IgD-negative memory B cell (primary cell): Measurements from ENCODE around the gene MAP2K6. TPM values are rescaled to one million over a fixed set of nuclear protein-coding genes. Genes with fewer than 3 reads are reported as not detected.

Experiments used
- H3K27ac Mint-ChIP-seq, 3 donors: one replicate each; pipeline ENCODE4 v1.8.0; 2020 to 2022; ENCODE audit warnings: mild to moderate bottlenecking in 3 of 3, mixed read lengths in 3 of 3, moderate library complexity in 1 of 3
- H3K27me3 Mint-ChIP-seq: one replicate; pipeline ENCODE4 v1.8.0; 2021; ENCODE audit warnings: mixed read lengths
- H3K36me3 Mint-ChIP-seq: one replicate; pipeline ENCODE4 v1.8.0; 2020; ENCODE audit warnings: mild to moderate bottlenecking, mixed read lengths
- H3K4me1 Mint-ChIP-seq, 3 donors: one replicate each; pipeline ENCODE4 v1.8.0; 2020 to 2022; ENCODE audit warnings: mixed read lengths in 3 of 3, mild to moderate bottlenecking in 1 of 3
- H3K4me3 Mint-ChIP-seq, 4 donors: one replicate each; pipeline ENCODE4 v1.8.0; 2020 to 2022; ENCODE audit warnings: mild to moderate bottlenecking in 4 of 4, mixed read lengths in 4 of 4, moderate library complexity in 3 of 4
- H3K9me3 Mint-ChIP-seq, 3 donors: one replicate each; pipeline ENCODE4 v1.8.0; 2020 to 2021; ENCODE audit warnings: mixed read lengths in 3 of 3, mild to moderate bottlenecking in 1 of 3
- polyA plus RNA-seq: library from polyadenylated mRNA; unstranded; fragments of 300-500 nt; fragmentation: Illumina TruSeq; gene quantifications from one replicate; pipeline ENCODE4 v1.2.3, GENCODE V29; 2021

The MAP2K6 gene
- polyA plus RNA-seq, 1 donor from 2014 or later: 7.5 TPM

- H3K9me3 Mint-ChIP-seq: peaks cover 0 to 3% (median 0%) of the 10 kb centered on the region in 3 donors
- H3K27ac Mint-ChIP-seq: no peak overlapping the region
- no peaks in the 10 kb centered on the region for H3K36me3 Mint-ChIP-seq
- no peak overlapping the region for H3K4me3 Mint-ChIP-seq
- H3K27me3 Mint-ChIP-seq: peaks cover 2% of the 10 kb centered on the region
- H3K4me1 Mint-ChIP-seq: no peaks in the 10 kb centered on the region
Observed at GRCh38 chr17:69596141-69596540, 181.6 kb downstream of the MAP2K6 start.

- H3K27me3 Mint-ChIP-seq: no peaks in the 10 kb centered on the region
- H3K36me3 Mint-ChIP-seq: no peaks in the 10 kb centered on the region
- H3K27ac Mint-ChIP-seq: no peak overlapping the region
- H3K4me3 Mint-ChIP-seq: no peak overlapping the region
- no peaks in the 10 kb centered on the region for H3K4me1 Mint-ChIP-seq
- peaks cover 0 to 2% (median 0%) of the 10 kb centered on the region in 3 donors for H3K9me3 Mint-ChIP-seq
Observed at GRCh38 chr17:69597898-69598692, 183.6 kb downstream of the MAP2K6 start.

- peaks cover 3% of the 10 kb centered on the region for H3K27me3 Mint-ChIP-seq
- peak overlapping the region in 1 of 3 donors; percentile 60 for H3K27ac Mint-ChIP-seq
- H3K4me1 Mint-ChIP-seq: peaks cover 0 to 5% (median 0%) of the 10 kb centered on the region in 3 donors
- no peaks in the 10 kb centered on the region for H3K36me3 Mint-ChIP-seq
- no peak overlapping the region for H3K4me3 Mint-ChIP-seq
- H3K9me3 Mint-ChIP-seq: peaks cover 0 to 2% (median 0%) of the 10 kb centered on the region in 3 donors
Observed at GRCh38 chr17:69602972-69603371, 188.5 kb downstream of the MAP2K6 start.

Other genes with a start within 250 kb of the MAP2K6 start
- gene ABCA10, start 185.9 kb upstream of the MAP2K6 start, polyA plus RNA-seq: not detected
- 4.5 TPM for gene ABCA5, start 87.6 kb upstream of the MAP2K6 start, polyA plus RNA-seq